ENCODE results near the gene PPIL1.

PPIL1 gene

DNA sequence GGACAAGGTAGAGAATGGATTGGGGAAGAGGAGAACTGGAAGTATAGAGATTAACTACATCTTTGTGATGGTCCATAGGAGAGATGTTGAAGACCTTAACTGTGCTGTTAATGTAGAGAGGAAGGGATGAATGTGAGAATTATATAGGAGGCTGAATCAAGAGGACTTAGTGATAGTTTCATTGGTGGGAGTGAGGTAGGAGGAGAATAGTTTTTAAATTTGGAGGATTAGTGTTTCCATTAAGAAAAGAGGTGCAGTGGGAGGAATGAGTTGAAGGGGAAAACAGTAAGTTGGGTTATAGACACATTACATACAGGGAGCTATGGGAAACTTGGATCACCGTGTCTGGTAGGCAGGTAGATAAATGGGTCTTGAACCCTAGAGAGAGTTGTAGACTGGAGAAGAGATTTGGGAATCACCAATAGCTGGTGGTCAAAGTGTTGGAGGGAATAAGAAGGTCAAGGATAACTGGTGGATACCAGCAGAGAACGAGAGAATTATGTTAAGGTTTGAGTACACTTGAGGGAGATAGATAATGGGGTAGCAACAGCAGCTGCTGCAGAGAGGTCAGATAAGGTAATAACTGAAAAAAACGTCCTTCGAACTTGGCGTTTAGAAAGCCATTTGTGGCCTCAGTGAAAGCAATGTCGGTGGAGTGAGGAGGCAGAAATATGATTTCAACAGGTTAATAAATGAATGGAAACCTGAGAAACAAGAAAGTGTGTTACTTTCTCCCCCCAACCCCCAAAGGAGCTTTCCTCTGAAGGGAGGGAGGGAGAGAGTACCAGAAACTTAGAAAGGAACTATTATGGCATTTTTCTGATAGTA lies 14.3 kb upstream of the PPIL1 start:
- no peak for DNase-seq (ENCODE audit: low spot score)

DNA sequence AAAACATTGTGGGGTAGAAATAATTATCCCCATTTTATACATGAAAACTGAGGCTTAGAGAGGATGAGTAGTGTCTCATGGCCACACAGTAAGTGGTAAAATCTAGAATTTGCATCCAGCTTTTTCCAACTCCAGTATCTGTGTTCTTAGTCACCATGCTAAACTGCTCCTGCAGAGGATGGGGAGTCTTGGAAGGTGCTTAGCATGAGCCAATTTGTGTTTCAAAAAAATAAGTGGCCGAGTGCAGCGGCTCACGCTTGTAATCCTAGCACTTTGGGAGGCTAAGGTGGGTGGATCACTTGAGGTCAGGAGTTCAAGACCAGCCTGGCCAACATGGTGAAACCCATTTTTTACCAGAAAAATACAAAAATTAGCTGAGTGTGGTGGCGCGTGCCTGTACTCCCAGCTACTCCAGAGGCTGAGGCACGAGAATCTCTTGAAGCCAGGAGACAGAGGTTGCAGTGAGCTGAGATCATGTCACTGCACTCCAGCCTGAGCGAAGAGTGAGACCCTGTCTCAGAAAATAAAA lies 13.6 kb upstream of the PPIL1 start:
- DNase-seq (ENCODE audit: low spot score) = no peak

DNA sequence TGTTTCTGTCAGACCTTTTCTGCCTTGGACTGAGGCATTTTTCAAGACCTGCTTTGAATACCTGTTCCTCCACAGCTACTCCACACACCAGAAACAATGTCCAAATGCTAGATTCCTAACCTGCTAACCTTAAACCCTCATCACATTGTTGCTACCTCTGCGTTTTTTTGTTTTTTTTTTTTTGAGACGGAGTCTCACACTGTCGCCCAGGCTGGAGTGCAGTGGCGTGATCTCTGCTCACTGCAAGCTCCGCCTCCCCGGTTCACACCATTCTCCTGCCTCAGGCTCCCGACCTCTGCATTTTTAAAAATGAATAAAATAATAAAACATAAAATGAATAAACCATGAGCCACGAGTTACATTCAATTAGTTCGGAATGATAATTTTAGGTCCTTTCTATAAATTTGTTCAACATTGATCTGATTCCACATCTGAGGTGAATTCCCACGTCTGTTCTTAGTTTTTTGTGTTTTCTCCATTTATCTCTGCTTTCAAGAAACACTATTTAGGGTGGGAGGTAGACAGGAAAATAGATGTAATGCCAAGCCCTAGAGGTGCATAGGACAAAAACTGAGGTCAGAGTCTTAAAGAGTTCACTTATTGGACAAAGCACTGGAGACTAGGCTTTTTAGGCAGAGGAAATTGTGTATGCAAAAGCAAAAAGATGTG lies 12.5 kb upstream of the PPIL1 start:
- no peak for DNase-seq (ENCODE audit: low spot score)

DNA sequence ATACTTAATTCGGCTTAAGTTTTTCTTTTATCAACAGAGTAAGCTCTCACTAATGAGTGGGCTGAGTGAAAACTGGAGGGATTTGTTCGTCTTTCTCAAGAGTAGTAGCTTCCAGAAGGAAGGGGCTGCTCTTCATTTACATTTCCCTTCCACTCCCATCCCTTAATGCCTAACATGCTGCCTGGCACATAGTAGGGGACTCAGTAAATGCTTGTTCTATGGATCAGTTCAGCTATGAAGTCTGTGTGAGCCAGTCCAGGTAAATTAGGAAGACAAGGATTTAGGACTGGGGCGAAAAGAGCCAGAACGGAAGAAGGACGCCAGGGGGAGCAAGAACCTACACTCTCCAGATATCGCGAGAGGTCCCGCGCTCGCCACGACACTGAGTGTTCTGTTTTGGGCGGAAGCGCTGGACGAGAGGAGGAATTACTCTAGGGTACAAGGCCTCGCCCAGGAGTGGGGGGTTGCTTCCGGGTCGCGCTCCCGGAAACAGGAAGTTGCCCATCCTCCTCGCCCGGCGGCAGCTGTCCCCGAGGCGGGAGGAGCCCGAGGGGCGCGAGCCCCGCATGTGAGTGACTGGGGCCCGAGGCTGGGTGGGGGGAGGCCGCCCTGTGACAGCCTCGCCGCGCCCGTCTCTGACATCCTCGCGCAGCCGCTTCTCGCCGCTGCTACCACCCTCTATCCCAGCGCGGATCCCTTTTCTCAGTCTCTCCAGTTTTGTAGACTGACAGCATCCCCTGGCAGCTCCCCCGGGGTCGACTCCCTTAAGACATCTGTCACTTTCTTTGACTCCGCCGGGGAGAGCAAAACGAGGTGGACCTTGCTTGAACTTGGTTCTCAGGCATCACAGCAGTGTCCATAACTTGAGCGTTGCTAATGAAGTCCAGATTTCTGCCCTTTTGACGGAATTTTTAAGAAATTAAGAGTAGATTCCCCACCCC lies 11.1 kb upstream of the PPIL1 start, which contains the start of gene C6orf89:
C6orf89 (plus strand) TSS at position 492 of the 941 bp plus-strand sequence. CDS start 13,493 bp downstream, outside the sequence.
- peak; percentile 97 for DNase-seq (ENCODE audit: low spot score)

DNA sequence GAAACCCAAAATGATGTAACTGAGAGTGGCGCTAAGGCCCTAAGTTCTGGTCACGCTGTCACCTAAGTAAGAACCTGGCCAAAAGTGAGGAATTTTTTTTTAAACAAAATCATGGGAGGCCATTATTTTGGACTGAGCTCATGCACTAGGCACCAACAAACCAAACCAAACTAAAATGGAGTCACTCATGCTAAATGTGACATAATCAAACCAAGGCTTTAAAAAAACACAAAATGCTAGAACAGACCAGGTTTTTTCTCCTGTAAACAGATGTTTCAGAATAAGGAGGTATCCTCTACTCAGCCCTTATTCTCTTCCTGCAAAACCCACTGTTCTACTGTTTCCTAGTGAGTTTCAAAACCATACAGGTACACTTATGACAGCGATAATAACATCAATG lies 10.0 kb upstream of the PPIL1 start:
- DNase-seq (ENCODE audit: low spot score) = no peak

DNA sequence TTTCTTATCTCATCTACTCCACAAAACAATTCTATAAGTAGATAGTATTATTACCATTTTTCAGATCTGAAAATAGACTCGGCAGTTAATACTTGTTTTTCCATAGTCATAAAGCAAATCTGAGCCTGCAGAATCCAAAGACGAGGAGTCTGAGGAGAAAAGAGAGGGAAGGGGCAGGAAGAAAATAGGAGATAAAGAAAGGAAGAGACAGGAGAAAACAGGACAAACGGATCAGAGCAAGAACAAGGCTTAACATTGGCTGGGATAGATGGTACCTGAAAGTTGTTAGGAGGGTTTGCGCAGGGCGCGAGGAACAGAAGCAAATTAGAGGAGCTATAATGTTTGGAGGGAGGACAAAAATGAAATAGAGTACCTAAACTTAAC lies 639 bp upstream of the PPIL1 start:
- DNase-seq (ENCODE audit: low spot score) = no peak

DNA sequence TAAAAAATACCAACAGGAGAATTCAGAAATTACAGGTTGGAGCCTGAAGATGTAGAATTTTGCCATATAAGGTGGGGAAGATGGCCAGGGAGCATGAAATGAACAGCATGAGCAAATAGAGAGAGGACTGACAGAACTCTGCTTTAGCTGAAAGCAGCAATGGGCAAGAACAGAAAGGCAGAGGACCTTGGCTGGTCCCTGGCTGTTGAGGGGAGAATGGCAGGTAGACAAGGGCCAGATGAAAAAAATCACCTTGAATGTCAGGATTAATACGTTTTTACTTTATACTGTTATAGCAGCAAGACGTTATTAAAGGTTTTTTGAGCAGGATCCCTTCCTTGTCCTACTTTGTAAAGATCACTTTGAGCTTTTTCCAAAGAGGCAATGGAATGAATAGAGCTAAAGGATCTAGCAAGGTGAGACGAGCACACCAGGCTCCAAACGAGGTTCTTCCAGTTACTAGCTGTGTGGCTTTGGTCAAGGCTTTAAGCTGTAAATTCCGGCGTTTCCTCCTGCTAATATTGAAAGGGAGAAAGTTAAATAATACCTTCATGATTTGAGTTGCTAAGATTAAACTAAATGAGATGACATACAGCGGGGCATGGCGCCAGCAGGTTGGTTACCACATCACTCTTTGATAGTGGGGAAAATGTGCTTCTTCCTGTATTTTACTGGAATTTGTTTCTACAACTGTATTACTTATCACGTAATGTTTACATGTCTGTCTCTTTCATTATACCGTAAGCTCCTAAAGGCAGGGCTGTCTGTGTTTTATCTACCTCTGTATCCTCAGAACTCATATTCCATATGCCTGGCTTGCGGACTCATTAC lies 776 bp downstream of the PPIL1 start:
- DNase-seq (ENCODE audit: low spot score) = peak; percentile 30

DNA sequence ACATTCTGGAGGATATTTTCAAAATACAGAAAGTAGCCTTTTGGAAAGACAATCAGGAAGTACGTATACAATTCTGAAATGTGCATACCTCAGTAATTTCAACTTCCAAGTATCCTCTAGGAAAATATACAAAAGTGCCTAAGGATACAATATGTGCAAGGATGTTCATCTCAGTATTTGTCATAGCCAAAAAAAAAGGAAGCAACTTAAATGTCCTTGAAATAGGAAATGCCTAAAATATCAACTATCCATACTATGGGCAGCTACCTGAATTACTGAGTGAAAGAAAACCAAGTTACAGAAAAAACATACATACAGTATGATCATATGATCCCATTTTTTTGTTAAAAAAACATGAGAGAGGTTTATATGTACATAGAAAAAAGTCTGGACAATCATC lies 1.5 kb downstream of the PPIL1 start:
- no peak for DNase-seq (ENCODE audit: low spot score)

DNA sequence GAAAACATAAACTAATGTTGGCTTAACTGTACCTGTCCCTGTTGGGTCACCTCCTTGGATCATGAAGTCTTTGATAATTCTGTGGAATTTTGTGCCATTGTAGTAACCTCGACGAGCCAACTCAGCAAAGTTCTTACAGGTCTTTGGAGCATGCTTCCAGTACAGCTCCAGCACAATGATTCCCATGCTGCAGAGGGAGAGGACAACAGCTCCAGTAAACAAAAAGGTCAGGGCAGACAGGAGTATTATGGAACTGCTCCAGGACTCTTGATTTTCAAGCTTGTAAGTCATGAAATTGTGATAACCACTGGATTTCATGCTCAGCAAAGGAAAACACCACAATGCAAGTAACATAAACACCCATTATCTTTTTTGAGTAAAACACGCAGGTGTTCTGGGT lies 2.9 kb downstream of the PPIL1 start:
- no peak for DNase-seq (ENCODE audit: low spot score)

DNA sequence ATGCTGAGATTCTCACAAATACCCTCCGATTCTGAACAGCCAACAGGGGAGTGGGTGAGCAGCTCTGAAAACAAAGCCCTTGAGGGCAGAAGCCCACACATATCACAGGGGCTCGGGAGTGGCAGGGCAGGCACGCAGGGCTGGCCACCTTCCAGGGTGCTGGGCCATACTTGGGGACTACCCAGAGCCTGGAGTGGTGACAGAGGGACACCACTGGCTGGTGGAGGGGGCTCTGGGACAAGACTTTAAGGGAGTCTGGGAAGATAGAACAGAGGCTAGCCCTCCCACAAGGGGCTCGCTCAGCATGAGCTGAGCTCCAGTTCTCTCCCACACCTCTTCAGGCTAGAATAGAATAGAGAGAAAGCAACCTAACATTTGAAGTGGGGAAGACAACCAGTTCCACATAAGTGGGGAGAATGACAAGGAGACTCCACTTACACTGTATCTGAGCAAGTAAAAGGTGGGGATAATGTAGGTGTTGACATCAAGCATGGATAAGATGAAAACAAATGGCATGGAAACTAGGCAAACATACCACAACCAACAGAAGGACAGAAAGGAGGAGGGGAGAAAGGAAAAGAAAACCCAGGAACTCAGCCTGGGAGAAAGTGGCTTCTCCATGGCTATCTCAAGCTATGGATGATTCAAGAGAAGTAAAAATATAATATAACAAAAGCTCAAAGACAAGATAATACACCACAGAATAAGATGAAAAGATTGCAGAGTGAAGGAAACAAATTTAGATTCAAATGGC lies 7.0 kb downstream of the PPIL1 start:
- DNase-seq (ENCODE audit: low spot score) = no peak

DNA sequence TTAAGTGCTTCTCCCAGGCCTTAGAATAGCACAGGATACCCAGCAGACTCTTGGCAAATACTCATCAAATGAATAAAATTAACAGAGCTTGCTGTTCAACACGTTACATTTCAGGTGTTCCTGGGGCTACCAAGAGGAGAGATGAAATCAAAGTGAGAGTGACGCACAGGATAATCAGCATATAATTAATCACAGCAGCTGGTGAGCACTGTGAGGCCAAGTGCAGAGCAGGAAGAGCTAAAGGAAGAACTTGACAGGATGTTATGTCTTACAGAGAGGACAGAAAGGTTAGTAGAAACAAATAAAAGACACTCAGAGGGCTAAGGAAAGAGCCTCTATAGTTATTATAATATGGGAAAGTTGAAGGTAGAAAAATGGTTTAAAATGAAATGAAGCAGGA lies 8.8 kb downstream of the PPIL1 start:
- no peak for DNase-seq (ENCODE audit: low spot score)

DNA sequence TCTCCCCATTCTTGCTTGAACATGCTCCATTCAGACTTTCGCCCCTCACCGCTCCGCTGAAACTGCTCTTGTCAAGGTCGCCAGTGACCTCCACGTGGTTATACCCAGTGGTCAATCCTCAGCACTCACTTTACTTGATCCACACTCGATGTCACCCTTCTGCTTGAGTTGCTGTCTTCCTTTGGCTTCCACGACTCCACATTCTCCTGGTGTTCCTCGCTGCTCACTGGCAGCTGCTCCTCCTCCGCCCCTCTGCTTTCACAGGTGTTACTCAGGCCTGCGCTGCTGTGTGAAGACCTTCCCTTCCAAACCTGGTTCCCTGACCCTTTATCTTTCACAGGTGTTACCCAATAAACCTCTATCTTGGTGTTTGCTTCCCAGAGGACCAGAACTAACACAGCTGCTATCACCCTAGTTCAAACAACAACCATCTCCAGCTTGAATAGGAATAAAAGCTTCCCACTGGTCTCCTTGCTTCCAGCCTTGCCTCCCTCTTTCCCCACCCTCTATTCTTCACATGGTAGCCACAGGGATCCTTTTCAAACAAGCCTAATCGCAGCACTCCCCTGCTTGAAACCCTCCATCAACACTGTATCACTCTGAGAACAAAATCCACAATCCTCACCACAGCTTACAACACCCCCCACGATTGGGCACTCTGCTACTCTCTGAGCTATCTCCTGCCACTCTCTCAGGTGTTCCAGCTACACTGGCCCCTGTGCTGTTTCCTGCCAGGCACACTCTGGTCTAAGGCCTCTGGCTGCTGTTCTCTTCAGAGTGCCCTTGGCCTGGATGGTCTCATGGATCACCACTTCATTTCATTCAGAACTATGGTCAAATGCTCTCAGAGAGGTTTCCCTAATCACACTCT lies 10.7 kb downstream of the PPIL1 start:
- no peak for DNase-seq (ENCODE audit: low spot score)

DNA sequence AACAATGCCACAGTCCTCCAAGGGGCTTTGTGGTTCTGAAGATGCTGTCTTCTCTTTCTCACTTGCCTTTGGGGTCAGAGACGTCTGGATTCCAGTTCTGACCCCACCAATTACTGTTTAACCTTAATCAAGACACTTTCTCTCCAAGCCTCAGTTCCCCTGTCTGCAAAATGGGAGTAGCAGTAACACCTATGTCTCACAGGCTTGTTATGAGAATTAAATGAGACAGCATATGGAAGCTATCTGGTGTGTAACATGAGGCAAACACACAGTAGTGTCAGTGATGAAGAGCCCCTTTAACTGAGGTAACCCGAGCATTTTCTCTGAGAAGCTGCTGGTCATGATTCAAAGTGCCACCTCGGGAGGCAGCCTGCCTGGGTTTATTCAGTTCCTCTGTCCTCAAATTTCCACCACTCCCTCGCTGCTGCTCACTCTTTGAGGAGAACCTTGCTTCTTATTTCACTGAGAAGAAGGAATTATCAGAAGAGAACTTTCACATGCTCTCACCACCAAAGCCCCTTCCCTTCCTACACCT lies 11.7 kb downstream of the PPIL1 start:
- no peak for DNase-seq (ENCODE audit: low spot score)

DNA sequence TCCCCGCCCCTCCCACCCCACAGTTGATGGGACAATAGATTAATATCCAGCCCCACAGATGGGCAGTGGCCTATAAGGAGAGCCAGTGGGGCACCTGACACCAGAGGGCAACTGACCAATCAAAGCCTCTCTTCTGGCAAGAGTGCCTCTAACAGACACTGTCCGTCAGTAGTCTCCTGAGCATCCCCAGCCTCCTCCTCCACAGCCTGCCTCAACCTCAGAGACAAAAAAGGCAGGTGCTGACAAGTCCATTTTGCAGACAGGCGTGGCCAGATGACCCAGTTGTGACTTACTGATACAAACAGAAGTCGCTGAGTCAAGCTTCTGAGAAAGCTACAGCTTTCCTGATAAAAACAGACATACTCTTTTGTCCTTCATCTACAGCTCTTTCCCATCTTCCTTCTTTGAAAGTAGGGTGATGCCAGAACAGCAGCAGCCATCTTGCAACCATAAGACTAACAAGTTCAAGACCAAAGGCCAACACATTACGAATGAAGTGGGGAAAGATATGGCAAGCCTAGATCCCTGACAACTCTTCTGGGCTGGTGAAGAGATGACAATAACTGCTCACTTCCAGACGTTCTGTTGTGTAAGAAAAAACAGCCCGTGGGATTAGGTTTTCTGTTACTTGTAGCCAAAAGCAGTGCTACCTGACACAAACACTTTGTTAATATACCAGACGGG lies 12.3 kb downstream of the PPIL1 start:
- no peak for DNase-seq (ENCODE audit: low spot score)

DNA sequence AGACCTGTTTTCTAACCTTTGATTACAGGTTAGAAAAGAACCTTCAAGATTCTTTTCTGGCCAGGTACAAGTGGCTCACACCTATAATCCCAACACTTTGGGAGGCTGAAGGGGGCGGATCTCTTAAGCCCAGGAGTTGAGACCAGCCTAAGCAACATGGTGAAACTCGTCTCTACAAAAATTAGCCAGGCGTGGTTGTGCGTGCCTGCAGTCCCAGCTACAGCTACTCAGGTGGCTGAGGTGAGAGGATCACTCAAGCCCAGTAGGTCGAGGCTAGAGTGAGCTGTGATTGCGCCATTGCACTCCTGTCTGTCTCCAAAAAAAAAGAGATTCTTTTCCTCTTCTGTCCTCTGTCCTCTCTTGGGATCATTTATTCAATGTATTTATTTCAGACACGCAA lies 14.5 kb downstream of the PPIL1 start:
- DNase-seq (ENCODE audit: low spot score) = no peak

DNA sequence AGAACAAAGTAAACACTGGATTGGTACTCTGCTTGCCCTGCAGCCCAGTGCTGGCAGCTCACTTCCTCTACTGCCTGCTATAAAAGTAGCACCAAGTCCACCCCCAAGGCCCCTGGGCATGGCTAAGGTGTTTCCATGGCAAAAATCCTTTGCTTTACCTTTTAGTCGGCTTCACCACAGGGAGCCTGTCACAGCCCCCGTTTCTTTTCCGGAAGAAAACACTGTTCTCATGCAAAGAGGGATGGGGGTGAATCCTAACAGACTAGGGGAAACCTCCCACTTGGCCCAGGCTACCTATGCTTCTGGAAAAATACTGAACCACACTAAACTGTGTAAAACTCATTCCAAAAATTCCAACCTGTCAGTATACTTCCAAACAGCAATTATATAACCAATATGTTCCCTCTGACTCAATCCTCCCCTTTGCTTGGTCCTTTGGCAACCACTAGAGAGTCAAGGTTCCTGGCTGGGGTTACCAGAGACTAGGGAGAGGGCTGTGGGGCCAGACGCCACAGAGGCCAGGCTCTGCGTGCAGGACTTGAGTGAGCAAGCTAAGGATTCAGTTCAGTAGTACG lies 16.1 kb downstream of the PPIL1 start:
- DNase-seq (ENCODE audit: low spot score) = no peak

DNA sequence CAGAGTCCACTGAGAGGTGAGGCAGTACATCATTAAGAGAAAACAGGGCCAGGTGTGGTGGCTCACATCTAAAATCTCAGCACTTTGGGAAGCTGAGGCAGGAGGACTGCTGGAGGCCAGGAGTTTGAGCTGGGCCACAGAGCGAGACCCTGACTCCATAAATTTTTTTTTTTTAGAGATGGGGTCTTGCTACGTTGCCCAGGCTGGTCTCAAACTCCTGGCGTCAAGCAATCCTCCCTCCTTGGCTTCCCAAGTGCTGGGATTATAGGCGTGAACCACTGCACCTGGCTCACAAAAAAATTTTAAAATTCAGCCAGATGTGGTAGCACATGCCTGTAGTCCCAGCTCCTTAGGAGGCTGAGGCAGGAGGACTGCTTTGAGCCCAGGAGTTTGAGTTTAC lies 17.3 kb downstream of the PPIL1 start:
- no peak for DNase-seq (ENCODE audit: low spot score)

DNA sequence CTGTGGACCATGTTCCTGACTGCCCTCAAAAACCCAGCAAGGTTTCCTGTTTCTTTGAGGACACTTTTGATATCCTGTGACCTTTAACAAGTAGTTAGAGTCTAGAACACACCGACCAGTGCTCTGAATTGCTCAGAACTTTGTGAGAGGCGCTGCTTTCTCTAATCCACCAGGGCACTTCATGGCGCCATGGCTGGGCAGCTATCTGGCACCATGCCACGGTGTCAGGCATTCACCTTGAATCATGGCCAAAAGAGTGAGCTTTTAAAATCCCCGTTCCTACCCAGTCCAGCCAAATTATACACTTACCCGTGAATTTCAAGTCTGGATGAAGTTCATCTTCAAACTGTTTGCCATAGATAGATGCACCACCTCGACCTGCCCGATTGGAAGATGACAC lies 18.3 kb downstream of the PPIL1 start:
- no peak for DNase-seq (ENCODE audit: low spot score)
